BJ (cell line): ENCODE results near the gene ST6GALNAC4. TPM values are rescaled to one million over a fixed set of nuclear protein-coding genes. Genes with fewer than 3 reads are reported as not detected.

Source experiments
- CTCF ChIA-PET: fragments of 350-600 bp; formaldehyde crosslinking; extraction: SDS; loops from one replicate; lab custom pipeline; 2021; ENCODE audit warnings: antibody characterized with exemption, inconsistent platforms; lab: Yijun Ruan, JAX
- POLR2A ChIA-PET: fragments of 300-600 bp; sonication (Branson Sonifier 250); formaldehyde crosslinking; extraction: SDS; loops from one replicate; lab custom pipeline; 2021; ENCODE audit warnings: antibody characterized with exemption; lab: Charles Lee
- DNase-seq: peaks from one replicate; pipeline ENCODE4 v3.0.0-alpha.2; 2011; ENCODE audit warnings: low read depth
- H3K27me3 ChIP-seq: 2 replicates; pipeline ENCODE4 v1.6.0; 2011; ENCODE audit warnings: low read length; ENCODE audit not compliant: control insufficient read depth, insufficient read depth
- H3K36me3 ChIP-seq: 2 replicates; pipeline ENCODE4 v1.5.1; 2011; ENCODE audit warnings: low read length; ENCODE audit not compliant: control insufficient read depth, insufficient read depth
- H3K4me3 ChIP-seq: 2 replicates; pipeline ENCODE4 v1.5.1; 2011; ENCODE audit warnings: low read depth, mild to moderate bottlenecking, control low read depth, low read length
- CTCF ChIP-seq: IDR thresholded peaks from 2 replicates; pipeline ENCODE4 v1.5.1; 2011; ENCODE audit warnings: low read depth, mild to moderate bottlenecking, control low read depth, inconsistent platforms, low read length, moderate library complexity; ENCODE audit not compliant: insufficient read depth
- polyA plus RNA-seq: library from polyadenylated mRNA; depleted of rRNA; stranded (reverse); fragments of >200 nt; gene quantifications from 2 replicates; pipeline ENCODE4 v1.2.3, GENCODE V29; 2011

Gene ST6GALNAC4
- polyA plus RNA-seq, 1 experiment, result 35.5 TPM

GRCh38 chr9:127898433-127899127 is 18.3 kb downstream of the ST6GALNAC4 start:
- TF ChIP-seq CTCF, result no peak
- Histone ChIP-seq H3K27me3 (no peaks in the 10 kb centered on the region), H3K4me3 (peak overlapping the region; percentile 79), H3K36me3 (peaks cover 25% of the 10 kb centered on the region)
- ChIA-PET CTCF (interaction anchor here (1.0 to 1.8 kb wide), 4 partner anchors 12 to 29 kb away, joined by 3 to 4 read pairs (median 4); no protein-coding TSS in a partner anchor), POLR2A (interaction anchor here (0.8 kb wide), 1 partner anchor 95 kb away, joined by 3 read pairs; no protein-coding TSS in a partner anchor)
- peak; percentile 63 for DNase-seq

GRCh38 chr9:127897193-127897692 is 19.6 kb downstream of the ST6GALNAC4 start:
- H3K4me3 ChIP-seq, result peak overlapping the region; percentile 9; the same call in 1 of the 2 replicates
- H3K36me3 ChIP-seq, result peaks cover 36% of the 10 kb centered on the region
- CTCF ChIA-PET, result interaction anchor here (0.8 to 1.8 kb wide), 3 partner anchors 10 to 27 kb away, joined by 3 to 4 read pairs (median 4); no protein-coding TSS in a partner anchor
- H3K27me3 ChIP-seq, result no peaks in the 10 kb centered on the region
- no peak for TF ChIP-seq CTCF
- DNase-seq, result no peak
- POLR2A ChIA-PET, result interaction anchor here (0.6 to 1.0 kb wide), 2 partner anchors 14 to 1599 kb away, joined by 3 to 7 read pairs; no protein-coding TSS in a partner anchor

- TF ChIP-seq CTCF, result no peak
- H3K27me3 ChIP-seq, result no peaks in the 10 kb centered on the region
- CTCF ChIA-PET, result interaction anchor here (0.8 to 1.8 kb wide), 4 partner anchors 9 to 162 kb away, joined by 3 to 4 read pairs (median 4); partner anchors contain the start of gene TOR2A
- H3K36me3 ChIP-seq, result peaks cover 36% of the 10 kb centered on the region
- DNase-seq, result no peak
- POLR2A ChIA-PET, result interaction anchor here (1.0 kb wide), 1 partner anchor 14 kb away, joined by 3 read pairs; no protein-coding TSS in a partner anchor
- no peak overlapping the region for H3K4me3 ChIP-seq
These were observed 20.2 kb downstream of the ST6GALNAC4 start for GRCh38 chr9:127896395-127897192.

- DNase-seq, result no peak
- H3K27me3 ChIP-seq, result no peaks in the 10 kb centered on the region
- ChIA-PET POLR2A (no interaction called here), CTCF (interaction anchor here (1.3 to 1.7 kb wide), 2 partner anchors 14 to 161 kb away, joined by 3 to 4 read pairs; partner anchors contain the start of gene TOR2A)
- H3K4me3 ChIP-seq, result no peak overlapping the region
- TF ChIP-seq CTCF, result no peak
- peaks cover 40% of the 10 kb centered on the region for H3K36me3 ChIP-seq
These were observed 21.0 kb downstream of the ST6GALNAC4 start for GRCh38 chr9:127895811-127896210.
